GM12864 (cell line): ENCODE data around the gene EPS8L3.
"Not testable (repeated sequence)": the region's sequence is repeated elsewhere in the genome, so short reads cannot be mapped to it uniquely, and the experiment has no call there.

Source experiments
- DNase-seq: peaks from one replicate; pipeline ENCODE4 v3.0.0-alpha.2; 2011; ENCODE audit warnings: low read depth
- H3K4me3 ChIP-seq: 2 replicates; pipeline ENCODE4 v1.5.1; 2011; ENCODE audit warnings: mild to moderate bottlenecking, low read depth, low read length, control low read depth
- CTCF ChIP-seq: IDR thresholded peaks from 2 replicates; pipeline ENCODE4 v1.5.1; 2011; ENCODE audit warnings: low read depth, mild to moderate bottlenecking, moderate library complexity, low read length, control low read depth, inconsistent platforms; ENCODE audit errors: missing control alignments

EPS8L3 gene

GRCh38 chr1:109756848-109757521, 6.7 kb downstream of the EPS8L3 start:
- no peak for TF ChIP-seq CTCF
- no peak overlapping the region for H3K4me3 ChIP-seq
- DNase-seq = no peak

- not testable (repeated sequence) for DNase-seq, H3K4me3 ChIP-seq
These were observed 7.4 kb downstream of the EPS8L3 start for GRCh38 chr1:109756325-109756724.

GRCh38 chr1:109754738-109755137, 9.0 kb downstream of the EPS8L3 start:
- TF ChIP-seq CTCF = no peak
- DNase-seq = no peak
- no peak overlapping the region for H3K4me3 ChIP-seq

GRCh38 chr1:109751531-109752260, 12.0 kb downstream of the EPS8L3 start:
- no peak for TF ChIP-seq CTCF
- DNase-seq = no peak
- no peak overlapping the region for H3K4me3 ChIP-seq

- no peak for TF ChIP-seq CTCF
- no peak overlapping the region for H3K4me3 ChIP-seq
- DNase-seq = no peak
These were observed 12.8 kb downstream of the EPS8L3 start for GRCh38 chr1:109750920-109751319.

GRCh38 chr1:109750241-109750882, 13.4 kb downstream of the EPS8L3 start:
- no peak overlapping the region for H3K4me3 ChIP-seq
- DNase-seq = no peak
- TF ChIP-seq CTCF = no peak

- DNase-seq = no peak
- no peak overlapping the region for H3K4me3 ChIP-seq
- no peak for TF ChIP-seq CTCF
These were observed 14.5 kb downstream of the EPS8L3 start for GRCh38 chr1:109749221-109749620.

GRCh38 chr1:109748311-109748710, 15.4 kb downstream of the EPS8L3 start:
- DNase-seq, H3K4me3 ChIP-seq: not testable (repeated sequence)
